MM.1S (cell line): ENCODE results near the gene THRA.

Experiments used
- EZH2 ChIP-seq: fragments of 300-600 bp; sonication (generic); optimal IDR thresholded peaks from 2 replicates; pipeline ENCODE3; 2017; ENCODE audit warnings: low read depth, mild to moderate bottlenecking, antibody characterized with exemption, low read length, mixed read lengths
- EZH2phosphoT487 ChIP-seq: fragments of 300-600 bp; sonication (generic); IDR thresholded peaks from 2 replicates; pipeline ENCODE4 v1.6.1; 2018; ENCODE audit warnings: antibody characterized with exemption, low read length
- TF ChIP-seq, protein P1 (sequence below): fragments of 300-600 bp; sonication (generic); IDR thresholded peaks from 2 replicates; pipeline ENCODE4 v1.5.1; 2016; ENCODE audit warnings: antibody characterized with exemption, low read length, mixed read lengths

DNA sequence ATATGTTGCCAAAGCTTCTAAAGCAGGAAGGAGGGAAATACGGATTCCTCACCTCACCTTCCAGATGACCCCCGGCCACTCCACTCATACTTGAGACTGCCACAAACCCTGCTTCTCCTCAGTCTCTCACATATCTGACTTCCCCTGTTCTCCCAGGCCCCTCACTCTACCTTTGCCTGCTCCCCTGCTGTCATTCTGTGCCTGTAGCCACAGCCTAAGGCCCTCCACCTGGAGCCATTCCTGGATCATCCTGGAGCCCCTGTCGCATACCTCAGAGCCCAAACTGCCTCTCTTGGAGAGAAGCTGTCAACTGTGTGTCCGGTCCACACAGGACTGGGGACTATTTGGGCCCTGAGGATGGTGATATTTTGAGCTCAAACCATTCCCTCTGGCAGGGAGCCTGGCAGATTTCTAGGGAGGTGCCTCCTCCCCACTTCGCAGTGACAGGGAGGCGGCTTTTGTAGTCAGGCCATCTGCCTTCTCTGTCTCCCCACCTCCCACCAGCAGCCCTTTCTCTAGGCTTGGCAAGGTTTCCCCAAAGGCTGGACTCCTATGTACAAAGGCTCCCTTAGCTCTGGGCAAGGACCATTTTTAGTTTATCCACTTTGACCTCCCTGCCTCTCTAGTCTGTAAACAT is 6.3 kb upstream of the THRA start:
- TF ChIP-seq, protein P1, sequence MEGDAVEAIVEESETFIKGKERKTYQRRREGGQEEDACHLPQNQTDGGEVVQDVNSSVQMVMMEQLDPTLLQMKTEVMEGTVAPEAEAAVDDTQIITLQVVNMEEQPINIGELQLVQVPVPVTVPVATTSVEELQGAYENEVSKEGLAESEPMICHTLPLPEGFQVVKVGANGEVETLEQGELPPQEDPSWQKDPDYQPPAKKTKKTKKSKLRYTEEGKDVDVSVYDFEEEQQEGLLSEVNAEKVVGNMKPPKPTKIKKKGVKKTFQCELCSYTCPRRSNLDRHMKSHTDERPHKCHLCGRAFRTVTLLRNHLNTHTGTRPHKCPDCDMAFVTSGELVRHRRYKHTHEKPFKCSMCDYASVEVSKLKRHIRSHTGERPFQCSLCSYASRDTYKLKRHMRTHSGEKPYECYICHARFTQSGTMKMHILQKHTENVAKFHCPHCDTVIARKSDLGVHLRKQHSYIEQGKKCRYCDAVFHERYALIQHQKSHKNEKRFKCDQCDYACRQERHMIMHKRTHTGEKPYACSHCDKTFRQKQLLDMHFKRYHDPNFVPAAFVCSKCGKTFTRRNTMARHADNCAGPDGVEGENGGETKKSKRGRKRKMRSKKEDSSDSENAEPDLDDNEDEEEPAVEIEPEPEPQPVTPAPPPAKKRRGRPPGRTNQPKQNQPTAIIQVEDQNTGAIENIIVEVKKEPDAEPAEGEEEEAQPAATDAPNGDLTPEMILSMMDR = no peak
- TF ChIP-seq EZH2phosphoT487 (no peak), EZH2 (no peak)
